ENCODE data around the gene KYAT1. TPM values are rescaled to one million over a fixed set of nuclear protein-coding genes. Genes with fewer than 3 reads are reported as not detected.
A peak's percentile ranks its signal among the peaks of the same experiment; 100 is the strongest.

The KYAT1 gene
- total and polyA plus RNA-seq, 2 of the 13 experiments (the other 11 are each of a cell fraction or from before 2014, with no cell fraction given) = 9.2 to 46.5 TPM

GRCh38 chr9:128829477-128830251 lies 52.1 kb downstream of the KYAT1 start, which contains the start of gene SPOUT1 (continued):
- TF ChIP-seq POGK (CRISPR knock-in tag; conservative IDR thresholded peaks at IDR 0.05) = peak; percentile 82
- no peak for TF ChIP-seq NFE2 (CRISPR knock-in tag; IDR thresholded peaks at IDR 0.05)
- TF ChIP-seq NAIF1 (CRISPR knock-in tag; IDR thresholded peaks at IDR 0.05; ENCODE audit: borderline replicate concordance) = peak; percentile 68; the same call in 1 of the 2 replicates
- TF ChIP-seq, protein P1, sequence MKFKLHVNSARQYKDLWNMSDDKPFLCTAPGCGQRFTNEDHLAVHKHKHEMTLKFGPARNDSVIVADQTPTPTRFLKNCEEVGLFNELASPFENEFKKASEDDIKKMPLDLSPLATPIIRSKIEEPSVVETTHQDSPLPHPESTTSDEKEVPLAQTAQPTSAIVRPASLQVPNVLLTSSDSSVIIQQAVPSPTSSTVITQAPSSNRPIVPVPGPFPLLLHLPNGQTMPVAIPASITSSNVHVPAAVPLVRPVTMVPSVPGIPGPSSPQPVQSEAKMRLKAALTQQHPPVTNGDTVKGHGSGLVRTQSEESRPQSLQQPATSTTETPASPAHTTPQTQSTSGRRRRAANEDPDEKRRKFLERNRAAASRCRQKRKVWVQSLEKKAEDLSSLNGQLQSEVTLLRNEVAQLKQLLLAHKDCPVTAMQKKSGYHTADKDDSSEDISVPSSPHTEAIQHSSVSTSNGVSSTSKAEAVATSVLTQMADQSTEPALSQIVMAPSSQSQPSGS (CRISPR knock-in tag; IDR thresholded peaks at IDR 0.05) = peak; percentile 45; the same call in 1 of the 2 replicates
- TF ChIP-seq, protein P2, sequence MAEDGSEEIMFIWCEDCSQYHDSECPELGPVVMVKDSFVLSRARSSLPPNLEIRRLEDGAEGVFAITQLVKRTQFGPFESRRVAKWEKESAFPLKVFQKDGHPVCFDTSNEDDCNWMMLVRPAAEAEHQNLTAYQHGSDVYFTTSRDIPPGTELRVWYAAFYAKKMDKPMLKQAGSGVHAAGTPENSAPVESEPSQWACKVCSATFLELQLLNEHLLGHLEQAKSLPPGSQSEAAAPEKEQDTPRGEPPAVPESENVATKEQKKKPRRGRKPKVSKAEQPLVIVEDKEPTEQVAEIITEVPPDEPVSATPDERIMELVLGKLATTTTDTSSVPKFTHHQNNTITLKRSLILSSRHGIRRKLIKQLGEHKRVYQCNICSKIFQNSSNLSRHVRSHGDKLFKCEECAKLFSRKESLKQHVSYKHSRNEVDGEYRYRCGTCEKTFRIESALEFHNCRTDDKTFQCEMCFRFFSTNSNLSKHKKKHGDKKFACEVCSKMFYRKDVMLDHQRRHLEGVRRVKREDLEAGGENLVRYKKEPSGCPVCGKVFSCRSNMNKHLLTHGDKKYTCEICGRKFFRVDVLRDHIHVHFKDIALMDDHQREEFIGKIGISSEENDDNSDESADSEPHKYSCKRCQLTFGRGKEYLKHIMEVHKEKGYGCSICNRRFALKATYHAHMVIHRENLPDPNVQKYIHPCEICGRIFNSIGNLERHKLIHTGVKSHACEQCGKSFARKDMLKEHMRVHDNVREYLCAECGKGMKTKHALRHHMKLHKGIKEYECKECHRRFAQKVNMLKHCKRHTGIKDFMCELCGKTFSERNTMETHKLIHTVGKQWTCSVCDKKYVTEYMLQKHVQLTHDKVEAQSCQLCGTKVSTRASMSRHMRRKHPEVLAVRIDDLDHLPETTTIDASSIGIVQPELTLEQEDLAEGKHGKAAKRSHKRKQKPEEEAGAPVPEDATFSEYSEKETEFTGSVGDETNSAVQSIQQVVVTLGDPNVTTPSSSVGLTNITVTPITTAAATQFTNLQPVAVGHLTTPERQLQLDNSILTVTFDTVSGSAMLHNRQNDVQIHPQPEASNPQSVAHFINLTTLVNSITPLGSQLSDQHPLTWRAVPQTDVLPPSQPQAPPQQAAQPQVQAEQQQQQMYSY (CRISPR knock-in tag; IDR thresholded peaks at IDR 0.05) = peak; percentile 63; the same call in 1 of the 2 replicates
- peak; percentile 84; the same call in 1 of the 2 replicates for TF ChIP-seq ZNF782 (CRISPR knock-in tag; IDR thresholded peaks at IDR 0.05; ENCODE audit: borderline replicate concordance)
- peak; percentile 60; the same call in 1 of the 2 replicates for TF ChIP-seq ZNF205 (CRISPR knock-in tag; IDR thresholded peaks at IDR 0.05)
- no peak; the same call in 1 of the 2 replicates for TF ChIP-seq FOXJ3 (CRISPR knock-in tag; IDR thresholded peaks at IDR 0.05; ENCODE audit: borderline replicate concordance)
- TF ChIP-seq ZNF263 (CRISPR knock-in tag; IDR thresholded peaks at IDR 0.05) = peak; percentile 33; the same call in 1 of the 2 replicates
- TF ChIP-seq, protein P3, sequence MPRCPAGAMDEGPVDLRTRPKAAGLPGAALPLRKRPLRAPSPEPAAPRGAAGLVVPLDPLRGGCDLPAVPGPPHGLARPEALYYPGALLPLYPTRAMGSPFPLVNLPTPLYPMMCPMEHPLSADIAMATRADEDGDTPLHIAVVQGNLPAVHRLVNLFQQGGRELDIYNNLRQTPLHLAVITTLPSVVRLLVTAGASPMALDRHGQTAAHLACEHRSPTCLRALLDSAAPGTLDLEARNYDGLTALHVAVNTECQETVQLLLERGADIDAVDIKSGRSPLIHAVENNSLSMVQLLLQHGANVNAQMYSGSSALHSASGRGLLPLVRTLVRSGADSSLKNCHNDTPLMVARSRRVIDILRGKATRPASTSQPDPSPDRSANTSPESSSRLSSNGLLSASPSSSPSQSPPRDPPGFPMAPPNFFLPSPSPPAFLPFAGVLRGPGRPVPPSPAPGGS (CRISPR knock-in tag; IDR thresholded peaks at IDR 0.05) = peak; percentile 31; the same call in 1 of the 2 replicates
- peak; percentile 85; the same call in 1 of the 2 replicates for TF ChIP-seq ZNF709 (CRISPR knock-in tag; IDR thresholded peaks at IDR 0.05)
- peak; percentile 49 for TF ChIP-seq RBM39 (IDR thresholded peaks at IDR 0.05; ENCODE audit: low read depth, low read length, poor library complexity, severe bottlenecking)
- TF ChIP-seq ZNF460 (CRISPR knock-in tag; IDR thresholded peaks at IDR 0.05; ENCODE audit: borderline replicate concordance) = 0 out of 2 replicates have a peak, but pooled peaks have one; percentile 46
- TF ChIP-seq MED8 (CRISPR knock-in tag; IDR thresholded peaks at IDR 0.05; ENCODE audit: insufficient replicate concordance) = peak; percentile 32
- peak; percentile 91 for TF ChIP-seq MXD4 (CRISPR knock-in tag; IDR thresholded peaks at IDR 0.05)
- no peak for TF ChIP-seq ATF7 (IDR thresholded peaks at IDR 0.05)
- no peak for TF ChIP-seq ATF7 (CRISPR knock-in tag; IDR thresholded peaks at IDR 0.05)
- TF ChIP-seq ZNF691 (CRISPR knock-in tag; IDR thresholded peaks at IDR 0.05; ENCODE audit: borderline replicate concordance, low read depth) = 0 out of 2 replicates have a peak, but pooled peaks have one; percentile 51
- TF ChIP-seq MTA1 (CRISPR knock-in tag; IDR thresholded peaks at IDR 0.05; ENCODE audit: borderline replicate concordance) = peak; percentile 18; the same call in 1 of the 2 replicates
